Heart left ventricle (tissue), 13 donors: ENCODE measurements around the gene DRC3.

Experiments
- CTCF ChIP-seq, 12 donors: fragments of 200-600 bp; sonication (generic) in 4 of 12; IDR thresholded peaks; one replicate each; pipeline versions ENCODE4 v1.5.0 to v1.8.0; 2018 to 2022; ENCODE audit warnings: antibody characterized with exemption in 12 of 12, mild to moderate bottlenecking in 5 of 12
- POLR2A ChIP-seq, 2 donors: fragments of 450-650 bp; IDR thresholded peaks; one replicate each; pipeline ENCODE4 v1.6.1; 2017; ENCODE audit warnings: antibody characterized with exemption in 2 of 2, mild to moderate bottlenecking in 2 of 2, moderate library complexity in 2 of 2
- donor health status: ischemic (EF 13 %, LVEDD 7.1; RV severe dilation, severe dysfunction).
- donor health status: DM: no; HTN: yes; CAD: no.
- donor health status: DM: no; HTN: no; CAD: no.
- donor health status: ischemic (EF 25% LVEDD 6.9; RV normal size, moderate dysfunction).
- donor health status: ischemic (EF 25% LVEDD 5.7; RV mildly dilated, moderate dysfunction).
- donor health status: ischemic (EF 35%, LVEDD 5.7; RV mildly dilated, moderate dysfunction).
- donor health status: nonischemic (EF 11% LVEDD 7.7; RV severe dilation, severe dysfunction).
- donor health status: DM: yes; HTN: yes; CAD: no.
- donor health status: PGD.
- donor health status: ischemic (EF 29% LVEDD 5.4; RV normal size, mild dysfunction).
- donor health status: nonischemic (EF 23%, LVEDD 6.1; RV moderate dilation, normal function).

GRCh38 chr17:17989618-17990017 is 17.0 kb downstream of the DRC3 start:
- TF ChIP-seq CTCF (IDR thresholded peaks at IDR 0.05) (no peak), POLR2A (IDR thresholded peaks at IDR 0.05) (no peak)
